HG03469 (cell line): ENCODE data around the gene OOSP2.
"Not testable (repeated sequence)": the region's sequence is repeated elsewhere in the genome, so short reads cannot be mapped to it uniquely, and the experiment has no call there.

Source experiments
- ATAC-seq: cut with Tn5 transposase; IDR thresholded peaks from one replicate; pipeline ENCODE4 v1.9.1; 2021; ENCODE audit warnings: mild to moderate bottlenecking, moderate library complexity, moderate number of reproducible peaks; ENCODE audit not compliant: unreplicated experiment

The OOSP2 gene, protein sequence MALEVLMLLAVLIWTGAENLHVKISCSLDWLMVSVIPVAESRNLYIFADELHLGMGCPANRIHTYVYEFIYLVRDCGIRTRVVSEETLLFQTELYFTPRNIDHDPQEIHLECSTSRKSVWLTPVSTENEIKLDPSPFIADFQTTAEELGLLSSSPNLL

DNA sequence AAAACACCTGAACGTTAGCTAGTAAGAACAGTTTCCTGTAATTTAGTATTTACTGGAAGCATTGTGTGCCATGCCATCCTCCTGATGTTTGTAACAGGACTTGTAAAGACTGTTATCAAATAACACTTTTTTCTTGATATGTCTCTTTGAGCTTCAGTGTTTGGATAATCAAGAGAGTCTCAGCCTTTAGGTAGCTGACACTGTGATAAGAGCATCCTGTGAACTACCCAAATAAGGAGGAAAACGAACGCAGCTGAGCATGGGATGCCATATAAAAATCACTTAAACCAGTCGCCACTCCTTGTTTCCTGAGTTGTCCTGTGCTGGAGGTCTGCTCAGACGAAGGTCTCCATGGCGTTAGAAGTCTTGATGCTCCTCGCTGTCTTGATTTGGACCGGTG, at the start of gene OOSP2:
OOSP2 (plus strand) TSS at position 301 of the 400 bp plus-strand sequence; CDS start at position 352, 51 bp downstream.
- no peak for ATAC-seq

GRCh38 chr11:59990421-59990820, 49.8 kb upstream of the OOSP2 start:
- no peak for ATAC-seq

DNA sequence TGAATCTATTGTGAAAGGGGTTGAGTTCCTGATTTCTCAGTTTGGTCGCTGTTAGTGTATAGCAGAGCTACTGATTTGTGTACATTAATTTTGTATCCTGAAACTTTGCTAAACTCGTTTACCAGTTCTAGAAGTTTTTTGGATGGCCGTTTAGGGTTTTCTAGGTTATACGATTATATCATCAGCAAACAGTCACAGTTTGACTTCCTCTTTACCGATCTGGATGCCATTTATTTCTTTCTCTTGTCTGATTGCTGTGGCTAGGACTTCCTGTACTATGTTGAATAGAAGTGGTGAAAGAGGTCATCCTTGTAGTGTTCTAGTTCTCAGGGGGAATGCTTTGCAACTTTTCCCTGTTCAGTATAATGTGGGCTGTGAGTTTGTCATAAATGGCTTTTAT, 47.8 kb upstream of the OOSP2 start:
- ATAC-seq: no peak

DNA sequence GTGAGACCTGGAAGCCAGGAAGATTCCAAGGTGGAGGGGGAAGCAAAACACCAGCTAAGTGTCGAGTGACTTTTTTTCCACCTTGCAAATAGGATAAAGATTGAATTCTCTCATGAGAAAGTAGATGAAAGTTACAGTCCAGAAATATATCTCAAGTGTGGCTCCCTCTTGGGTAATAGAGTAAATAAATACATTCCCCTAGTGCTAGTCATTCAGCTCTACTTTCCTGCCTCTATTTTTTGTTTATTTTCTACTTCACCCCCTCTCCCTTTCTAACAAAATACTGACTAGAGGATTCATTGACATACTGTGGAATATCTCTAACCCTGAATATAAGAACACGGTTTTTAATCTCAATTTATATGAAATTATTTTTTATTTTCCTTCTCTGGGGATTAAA, 42.4 kb upstream of the OOSP2 start:
- no peak for ATAC-seq

DNA sequence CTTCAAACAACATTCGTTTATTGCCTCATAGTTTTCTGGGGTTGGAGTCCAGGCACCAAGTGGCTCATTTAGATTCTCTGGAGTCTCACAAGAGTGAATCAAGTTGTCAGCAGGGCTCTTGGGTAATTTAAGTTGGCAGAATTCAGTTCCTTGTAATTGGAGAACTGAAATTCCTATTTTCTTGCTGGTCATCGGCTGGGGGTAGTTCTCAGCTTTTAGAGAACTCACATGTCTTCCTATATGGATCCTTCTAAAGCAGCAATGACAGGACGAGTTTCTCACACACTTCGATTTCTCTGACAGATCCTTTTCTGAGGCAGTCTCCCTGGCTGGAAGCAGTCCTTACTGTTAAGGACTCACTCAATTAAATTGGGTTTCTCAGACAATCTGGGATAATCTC, 40.5 kb upstream of the OOSP2 start:
- no peak for ATAC-seq

- no peak for ATAC-seq
Measured at GRCh38 chr11:60003729-60004128, 36.5 kb upstream of the OOSP2 start.

DNA sequence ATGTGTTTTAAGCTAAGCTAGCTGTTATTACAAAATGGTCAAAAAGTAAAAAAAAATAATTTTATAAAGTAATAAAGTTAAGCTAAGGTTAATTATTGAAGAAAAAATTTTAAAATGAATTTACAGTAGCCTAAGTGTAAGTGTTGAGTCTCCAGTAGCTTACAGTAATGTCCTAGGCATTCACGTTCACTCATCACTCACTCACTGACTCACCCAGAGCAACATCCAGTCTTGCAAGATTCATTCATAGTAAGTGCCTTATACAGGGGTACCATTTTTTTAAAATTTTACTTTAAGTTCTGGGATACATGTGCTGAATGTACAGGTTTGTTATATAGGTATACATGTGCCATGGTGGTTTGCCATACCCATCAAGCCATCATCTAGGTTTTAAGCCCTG, 34.8 kb upstream of the OOSP2 start:
- no peak for ATAC-seq

DNA sequence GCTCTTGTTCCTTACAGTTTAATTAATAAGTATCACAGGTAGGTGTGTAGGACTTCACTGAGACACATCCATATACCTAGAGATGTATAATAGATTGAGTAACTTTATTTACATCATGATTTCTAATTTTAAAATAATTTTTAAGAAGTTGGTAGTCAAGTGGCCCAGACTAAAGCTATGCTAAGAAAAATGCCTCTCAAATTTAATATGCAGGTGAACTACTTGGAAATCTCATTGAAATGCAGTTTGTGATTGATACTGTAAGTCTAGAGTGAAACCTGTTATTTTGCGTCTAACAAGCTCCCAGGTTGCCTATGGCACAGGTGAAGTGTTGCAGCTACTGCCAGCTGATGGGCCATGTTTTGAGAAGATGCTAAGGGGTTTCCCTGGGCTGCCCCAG, 23.3 kb upstream of the OOSP2 start, which contains the start of gene OOSP4B:
OOSP4B (plus strand) TSS at position 301 of the 400 bp plus-strand sequence.
- no peak for ATAC-seq

GRCh38 chr11:60018058-60018457, 22.2 kb upstream of the OOSP2 start:
- no peak for ATAC-seq

DNA sequence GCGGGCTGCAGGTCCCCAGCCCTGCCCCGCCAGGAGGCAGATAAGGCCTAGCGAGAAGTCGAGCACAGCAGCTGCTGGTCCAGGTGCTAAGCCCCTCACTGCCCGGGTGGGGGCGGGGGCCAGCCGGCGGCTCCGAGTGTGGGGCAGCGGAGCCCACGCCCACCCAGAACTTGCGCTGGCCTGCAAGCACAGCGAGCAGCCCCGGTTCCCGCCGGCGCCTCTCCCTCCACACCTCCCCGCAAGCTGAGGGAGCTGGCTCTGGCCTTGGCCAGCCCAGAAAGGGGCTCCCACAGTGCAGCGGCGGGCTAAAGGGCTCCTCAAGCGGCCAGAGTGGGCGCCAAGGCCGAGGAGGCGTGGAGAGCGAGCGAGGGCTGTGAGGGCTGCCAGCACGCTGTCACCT, 19.8 kb upstream of the OOSP2 start:
- not testable (repeated sequence) for ATAC-seq

DNA sequence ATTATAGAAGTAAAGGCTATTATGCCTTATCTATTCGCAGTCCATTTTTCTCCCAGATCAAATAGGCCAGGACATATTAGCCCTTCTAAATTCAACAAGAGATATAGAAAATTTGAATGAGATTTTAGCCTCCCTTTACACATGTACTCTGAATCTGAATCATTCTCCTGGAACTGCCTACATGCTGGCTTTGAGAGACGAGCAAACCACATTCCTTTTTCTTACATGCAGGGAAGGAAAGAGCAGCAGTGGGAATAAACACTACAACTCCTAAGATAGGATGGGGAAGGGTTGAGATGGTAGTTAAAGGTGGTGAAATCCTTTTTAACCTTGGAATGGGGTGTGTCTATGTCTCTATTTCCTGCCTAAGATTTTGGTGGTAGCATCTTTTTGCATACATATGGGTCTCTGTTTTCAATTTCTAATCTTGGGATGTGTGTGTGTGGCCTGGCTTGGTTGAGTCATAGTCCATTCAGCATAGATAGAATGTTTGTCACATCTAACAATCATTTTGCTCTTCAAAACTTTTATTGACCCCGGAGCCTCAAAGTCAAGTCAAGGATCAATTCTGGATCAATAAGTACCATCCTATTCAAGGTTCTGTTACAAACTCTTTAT, 11.1 kb upstream of the OOSP2 start:
- ATAC-seq: no peak

DNA sequence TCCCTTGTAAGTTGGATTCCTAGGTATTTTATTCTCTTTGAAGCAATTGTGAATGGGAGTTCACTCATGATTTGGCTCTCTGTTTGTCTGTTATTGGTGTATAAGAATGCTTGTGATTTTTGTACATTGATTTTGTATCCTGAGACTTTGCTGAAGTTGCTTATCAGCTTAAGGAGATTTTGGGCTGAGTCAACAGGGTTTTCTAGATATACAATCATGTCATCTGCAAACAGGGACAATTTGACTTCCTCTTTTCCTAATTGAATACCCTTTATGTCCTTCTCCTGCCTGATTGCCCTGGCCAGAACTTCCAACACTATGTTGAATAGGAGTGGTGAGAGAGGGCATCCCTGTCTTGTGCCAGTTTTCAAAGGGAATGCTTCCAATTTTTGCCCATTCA, 10.2 kb downstream of the OOSP2 start:
- ATAC-seq: not testable (repeated sequence)

DNA sequence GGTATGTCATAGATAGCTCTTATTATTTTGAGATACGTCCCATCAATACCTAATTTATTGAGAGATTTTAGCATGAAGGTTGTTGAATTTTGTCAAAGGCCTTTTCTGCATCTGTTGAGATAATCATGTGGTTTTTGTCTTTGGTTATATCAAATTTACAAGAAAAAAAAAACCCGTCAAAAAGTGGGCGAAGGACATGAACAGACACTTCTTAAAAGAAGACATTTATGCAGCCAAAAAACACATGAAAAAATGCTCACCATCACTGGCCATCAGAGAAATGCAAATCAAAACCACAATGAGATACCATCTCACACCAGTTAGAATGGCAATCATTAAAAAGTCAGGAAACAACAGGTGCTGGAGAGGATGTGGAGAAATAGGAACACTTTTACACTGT, 10.6 kb downstream of the OOSP2 start:
- ATAC-seq: not testable (repeated sequence)

GRCh38 chr11:60056349-60056969, 16.2 kb downstream of the OOSP2 start, which contains the start of gene MS4A3:
TSS of gene MS4A3 (plus strand) at chr11:60056665. CDS start at chr11:60061161, 4,496 bp downstream.
- no peak for ATAC-seq

GRCh38 chr11:60059052-60059451, 18.8 kb downstream of the OOSP2 start:
- no peak for ATAC-seq

- ATAC-seq: no peak
Measured at GRCh38 chr11:60059521-60060240, 19.5 kb downstream of the OOSP2 start.

DNA sequence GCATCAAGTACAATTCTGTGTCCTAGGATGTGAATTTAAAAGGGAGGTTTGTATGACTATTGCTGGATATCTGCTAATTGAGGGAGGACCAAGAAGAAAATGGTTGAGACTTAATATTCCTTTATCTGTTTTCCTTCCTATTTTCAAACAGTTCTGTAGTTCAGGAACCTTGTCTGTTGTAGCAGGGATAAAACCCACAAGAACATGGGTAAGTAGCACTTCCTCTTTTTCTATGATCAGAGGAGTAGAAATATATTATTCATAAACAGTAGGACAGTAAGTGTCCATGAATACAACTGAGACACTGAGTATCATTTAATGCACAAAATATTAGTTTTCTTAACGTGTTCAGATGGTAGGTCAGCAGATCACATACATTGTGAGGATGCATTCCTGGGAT, 23.9 kb downstream of the OOSP2 start:
- ATAC-seq: no peak

DNA sequence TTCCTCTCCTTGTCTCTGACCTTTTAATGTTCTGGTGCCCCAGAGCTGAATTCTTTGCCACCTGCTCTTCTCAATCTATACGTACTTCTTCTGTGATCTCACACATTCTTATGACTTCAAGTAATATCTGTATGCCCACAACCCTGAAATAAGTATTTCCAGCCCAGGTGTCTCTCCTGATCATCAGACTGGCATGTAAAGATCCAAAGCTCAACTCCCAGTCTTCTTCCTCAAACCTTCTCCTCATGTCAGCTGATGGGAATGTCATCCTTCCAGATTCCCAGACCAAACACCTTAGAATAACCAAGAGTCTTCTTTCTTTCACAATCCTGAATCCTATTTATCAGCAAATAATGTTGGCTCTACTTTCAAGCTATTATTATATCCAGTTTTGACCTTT, 25.6 kb downstream of the OOSP2 start:
- no peak for ATAC-seq

DNA sequence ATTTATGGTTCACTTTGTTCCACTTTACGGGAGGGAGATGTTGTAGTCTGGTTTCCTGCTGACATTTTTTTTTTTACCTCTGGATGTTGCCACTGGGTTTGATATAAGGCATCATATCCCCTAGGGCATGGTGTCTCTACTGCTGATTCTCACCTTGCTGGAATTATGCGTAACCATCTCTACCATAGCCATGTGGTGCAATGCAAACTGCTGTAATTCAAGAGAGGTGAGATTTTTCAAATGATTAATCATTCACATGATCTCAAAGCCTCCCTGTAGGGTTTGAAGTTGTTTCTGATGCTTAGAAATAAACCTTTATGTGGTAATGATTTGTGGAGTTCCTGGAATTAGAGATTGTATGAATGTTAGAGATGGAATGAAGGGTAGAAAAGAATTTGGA, 29.2 kb downstream of the OOSP2 start:
- ATAC-seq: no peak

DNA sequence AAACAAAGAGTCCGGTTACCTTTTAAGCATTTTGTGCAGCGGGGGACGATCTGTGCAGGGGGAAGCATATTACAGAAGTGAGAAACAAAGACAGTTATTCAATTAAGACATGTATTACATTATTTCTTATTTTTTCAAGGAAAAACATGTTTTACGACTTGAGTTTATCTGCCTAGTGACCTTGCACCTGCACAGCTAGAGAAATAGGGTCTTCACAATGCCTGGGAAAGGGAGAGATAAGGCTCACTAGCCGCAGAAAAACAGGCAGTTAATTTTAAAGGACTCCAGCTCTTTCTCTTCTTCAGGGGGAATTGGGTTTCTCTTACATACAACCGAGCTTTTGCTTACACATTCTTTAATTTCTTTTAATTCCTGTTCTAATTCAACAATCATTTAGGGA, 31.4 kb downstream of the OOSP2 start:
- ATAC-seq: not testable (repeated sequence)

GRCh38 chr11:60077216-60077817, 37.1 kb downstream of the OOSP2 start:
- ATAC-seq: no peak
